DMS153 treated with DMSO at 0.1 percent for 48 hours (cell line): Measurements from ENCODE around the gene LMX1B.

Experiments used
- DNase-seq: peaks from one replicate; lab custom pipeline; 2025; ENCODE audit not compliant: unreplicated experiment; lab: John Stamatoyannopoulos, UW

LMX1B gene

GRCh38 chr9:126693428-126693944 lies 79.8 kb downstream of the LMX1B start:
- no peak for DNase-seq

- no peak for DNase-seq
These were observed 80.7 kb downstream of the LMX1B start for GRCh38 chr9:126694206-126695081.

DNA sequence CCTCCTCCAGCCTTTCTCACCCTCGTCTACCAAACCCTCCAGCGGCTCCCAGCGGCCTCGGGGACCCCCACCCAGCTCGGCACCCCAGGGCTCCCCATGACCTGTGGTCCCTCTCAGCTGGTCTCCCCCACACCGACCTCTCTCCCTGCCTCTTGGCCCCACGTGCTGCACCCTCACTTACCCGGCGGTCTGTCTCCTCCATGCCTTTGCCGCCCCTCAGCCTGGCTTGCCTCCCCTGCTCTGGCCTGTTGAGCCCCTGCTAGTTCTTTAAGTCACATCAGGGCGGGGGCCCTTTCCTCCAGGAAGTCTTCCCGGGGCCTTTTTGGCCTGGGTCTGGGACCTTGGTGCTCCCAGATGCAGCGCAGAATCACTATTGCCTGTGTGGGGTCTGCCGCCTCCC lies 81.5 kb downstream of the LMX1B start:
- DNase-seq, result no peak

- DNase-seq, result no peak
These were observed 82.1 kb downstream of the LMX1B start for GRCh38 chr9:126695701-126696400.

DNA sequence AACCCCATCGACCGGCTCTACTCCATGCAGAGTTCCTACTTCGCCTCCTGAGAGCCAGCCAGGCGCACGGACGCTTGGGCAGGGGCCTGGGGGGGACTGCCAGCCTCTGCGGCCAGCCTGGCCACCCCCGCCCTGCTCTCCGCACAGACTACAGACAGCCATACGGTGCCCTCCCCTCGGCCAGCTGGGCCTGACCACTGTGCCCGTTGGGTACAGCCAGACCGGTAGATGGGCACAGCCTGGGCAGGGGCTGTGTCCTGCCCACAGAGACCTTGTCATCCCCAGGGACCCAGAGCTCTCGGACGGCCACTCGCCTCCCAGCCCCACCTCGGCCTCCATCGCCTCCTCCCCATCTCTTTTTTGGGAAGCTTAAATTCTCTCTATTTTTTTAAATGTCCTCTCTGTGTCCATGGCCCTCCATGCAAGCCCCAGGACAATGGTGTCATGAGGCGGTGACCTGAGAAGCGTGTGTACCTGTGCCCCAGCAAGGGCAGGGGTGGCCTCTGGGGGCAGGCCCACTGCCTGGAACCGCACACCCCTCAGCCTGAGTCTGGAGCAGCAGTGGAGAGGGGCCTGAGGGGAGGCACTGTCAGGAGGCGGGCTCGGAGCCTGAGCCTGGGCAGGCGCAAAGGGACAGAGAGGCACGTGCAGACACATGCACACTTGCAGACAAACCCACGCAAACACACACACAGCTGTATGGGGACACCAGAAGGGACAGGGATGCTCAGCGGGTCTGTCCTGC lies 82.8 kb downstream of the LMX1B start:
- no peak for DNase-seq

DNA sequence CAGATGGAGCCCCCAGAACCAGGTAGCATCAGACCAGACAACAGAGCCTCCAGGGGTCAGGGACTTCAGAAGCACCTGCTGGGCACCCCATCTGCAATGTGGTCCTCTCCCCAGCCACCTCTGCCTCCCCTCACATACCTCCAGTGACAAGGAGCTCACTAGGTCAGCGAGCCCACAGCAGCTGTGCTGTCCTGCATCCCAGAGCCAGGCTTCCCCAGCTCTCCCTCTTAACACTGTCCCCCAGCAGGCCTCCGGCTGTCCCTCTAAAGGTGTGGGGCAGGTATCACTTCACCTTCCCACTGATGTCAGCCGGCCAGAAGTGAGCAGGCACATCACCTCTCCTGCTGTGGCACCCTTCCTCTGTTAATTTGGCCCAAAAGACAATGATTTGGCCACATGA lies 83.6 kb downstream of the LMX1B start:
- no peak for DNase-seq

DNA sequence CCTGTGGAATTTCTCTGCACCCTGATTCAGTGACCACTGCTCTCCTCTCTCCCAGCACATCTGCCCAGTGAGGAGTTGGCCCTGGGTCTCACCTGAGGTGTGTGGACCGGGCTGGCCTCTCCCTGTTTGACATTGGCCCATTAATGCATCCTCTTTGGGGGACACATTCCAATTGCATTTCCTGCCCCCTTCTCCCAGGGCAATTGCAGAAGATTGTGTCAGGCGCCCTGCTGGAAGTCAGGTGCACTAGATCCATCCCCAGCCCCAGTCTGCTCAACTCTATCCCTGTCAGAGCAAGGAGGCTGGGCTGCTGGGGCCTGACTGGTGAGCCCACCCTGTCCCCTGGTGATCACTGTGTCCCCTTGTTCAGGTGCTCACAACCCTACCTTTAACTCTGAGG lies 84.5 kb downstream of the LMX1B start:
- no peak for DNase-seq

DNA sequence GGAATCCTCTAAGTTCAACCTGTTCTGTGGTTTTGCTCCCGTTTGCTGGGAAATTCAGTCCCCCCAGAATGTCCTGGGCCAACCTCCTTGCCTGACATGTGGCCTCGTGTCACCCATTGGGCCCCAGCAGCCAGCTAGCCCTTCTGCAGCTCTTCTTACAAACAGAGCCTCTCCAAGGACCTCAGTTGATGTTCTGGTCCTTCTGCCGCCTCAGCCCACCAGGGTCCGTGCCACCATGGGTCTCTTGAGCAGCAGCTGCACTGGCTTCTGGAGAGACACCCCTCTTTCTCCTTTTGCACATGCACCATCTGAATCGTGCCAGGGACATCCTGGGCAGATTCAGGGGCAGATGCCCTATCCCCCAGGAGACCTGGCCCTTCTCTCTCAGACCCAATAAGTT lies 85.0 kb downstream of the LMX1B start:
- no peak for DNase-seq

- DNase-seq, result no peak
These were observed 85.7 kb downstream of the LMX1B start for GRCh38 chr9:126699401-126699881.

DNA sequence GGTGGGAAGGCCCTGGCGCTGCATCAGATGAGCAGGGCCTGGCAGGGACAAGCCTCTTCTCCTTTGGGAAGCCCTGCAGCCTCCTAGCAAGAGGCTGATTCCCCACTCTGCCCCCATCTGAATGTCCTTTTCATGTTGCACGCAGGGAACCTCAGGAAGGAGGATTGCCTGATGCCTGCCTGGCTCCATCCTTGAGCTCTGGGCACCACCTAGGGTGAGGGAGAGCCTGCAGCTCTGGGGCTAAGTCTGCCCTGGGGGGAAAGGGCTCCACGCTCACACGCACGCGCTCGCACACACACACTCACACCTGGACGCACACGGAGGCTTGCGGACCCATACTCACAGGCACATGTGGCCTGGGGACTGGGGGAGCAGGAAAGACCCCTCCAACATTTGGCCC lies 86.6 kb downstream of the LMX1B start:
- no peak for DNase-seq

DNA sequence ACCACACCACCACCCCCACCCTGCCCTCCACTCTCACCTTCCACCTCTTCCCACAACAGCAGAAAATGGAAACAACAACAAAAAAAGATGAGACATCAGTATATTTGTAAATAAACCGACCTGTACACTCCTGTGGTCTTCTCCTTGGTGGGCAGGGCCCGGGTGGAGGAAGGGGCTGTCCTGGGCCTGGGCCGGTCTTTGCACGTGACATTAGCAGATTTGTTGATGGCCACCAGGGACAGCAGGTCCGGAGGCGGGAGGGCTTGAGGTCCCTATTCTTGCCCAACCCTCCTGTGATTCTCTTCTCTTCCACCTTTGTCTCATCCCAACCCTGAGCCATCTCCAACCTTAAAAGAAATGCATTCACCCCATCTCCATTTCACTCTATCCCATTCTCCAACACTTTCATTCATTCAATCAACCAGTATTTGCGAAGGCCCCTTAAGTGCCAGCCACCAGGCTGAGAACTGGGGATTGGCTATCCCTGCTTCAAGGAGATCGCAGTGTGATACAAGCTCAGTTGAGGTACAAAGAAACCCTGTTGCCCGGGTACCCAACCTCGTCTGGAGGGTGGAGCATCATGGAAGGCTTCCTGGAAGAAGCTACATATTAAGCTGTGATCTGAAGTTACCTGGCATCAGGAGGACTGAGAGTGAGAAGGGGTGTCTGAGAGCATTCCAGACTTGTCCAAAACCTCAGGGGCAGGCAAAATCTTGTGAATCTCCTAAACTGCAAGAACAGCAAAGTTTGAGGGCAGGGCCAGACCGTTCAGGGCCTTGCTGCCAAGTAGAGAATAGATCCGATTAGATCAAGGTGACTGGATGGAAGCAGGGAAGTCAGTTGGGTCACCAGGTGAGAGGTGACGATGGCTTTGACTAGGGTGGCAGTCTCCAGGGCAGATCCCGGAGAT lies 87.4 kb downstream of the LMX1B start:
- DNase-seq, result no peak

DNA sequence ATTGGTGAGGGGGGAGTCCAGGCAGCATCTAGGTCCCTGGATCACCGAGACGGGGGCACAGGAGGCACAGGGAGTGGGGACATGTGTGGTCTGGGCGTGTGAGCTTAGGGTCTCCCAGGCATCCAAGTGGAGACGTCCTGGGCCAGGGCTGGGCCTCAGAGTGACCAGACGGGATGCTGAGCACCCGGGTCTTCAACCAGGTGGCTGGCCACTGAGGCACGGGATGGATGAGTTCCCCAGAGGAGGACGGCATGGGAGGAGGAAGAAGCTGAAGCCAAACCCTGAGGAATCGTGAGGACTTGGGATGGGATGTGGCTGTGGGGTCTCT lies 88.0 kb downstream of the LMX1B start:
- no peak for DNase-seq

DNA sequence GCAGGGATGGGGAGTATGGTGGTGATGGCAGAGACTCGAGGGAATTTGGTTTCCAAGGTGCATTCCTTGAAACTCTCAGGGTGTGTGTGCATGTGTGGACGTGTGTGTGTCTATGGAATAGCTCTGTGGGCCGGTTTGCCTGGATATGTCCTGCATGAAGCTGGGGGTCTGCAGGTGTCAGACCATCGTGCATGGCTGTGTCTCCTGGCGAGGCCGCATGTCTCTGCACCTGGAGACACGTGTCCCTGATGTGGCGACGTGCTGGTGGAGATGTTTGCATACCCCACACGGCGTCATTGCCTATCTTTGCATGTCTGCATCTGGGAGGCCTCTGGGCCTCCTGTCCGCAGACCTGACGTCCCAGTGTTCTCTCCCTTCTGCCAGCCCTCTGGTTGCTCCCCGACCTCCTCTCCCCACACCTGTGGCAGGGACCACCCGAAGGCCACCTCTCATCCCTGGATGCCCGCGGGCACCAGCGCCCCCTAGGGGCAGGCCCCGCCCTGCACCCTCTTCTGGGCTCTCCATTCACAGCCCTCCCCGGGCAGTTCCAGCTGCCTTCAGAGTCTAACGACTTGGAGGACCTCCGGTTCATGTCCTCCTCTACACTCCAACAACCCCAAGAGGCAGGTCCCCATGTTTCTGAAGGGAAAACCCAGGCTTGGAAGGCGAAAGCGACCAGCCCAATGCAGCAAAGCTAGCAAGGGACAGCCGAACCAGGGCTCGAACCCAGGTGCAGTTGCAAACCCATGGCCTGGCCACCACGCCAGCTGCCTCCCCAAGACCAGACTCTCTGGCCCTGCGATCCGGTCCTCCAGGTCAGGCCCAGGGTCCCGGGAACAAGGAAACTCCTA lies 88.6 kb downstream of the LMX1B start:
- DNase-seq, result no peak

GRCh38 chr9:126703002-126703865 lies 89.5 kb downstream of the LMX1B start:
- no peak for DNase-seq

- DNase-seq, result no peak
These were observed 90.1 kb downstream of the LMX1B start for GRCh38 chr9:126703866-126704156.

DNA sequence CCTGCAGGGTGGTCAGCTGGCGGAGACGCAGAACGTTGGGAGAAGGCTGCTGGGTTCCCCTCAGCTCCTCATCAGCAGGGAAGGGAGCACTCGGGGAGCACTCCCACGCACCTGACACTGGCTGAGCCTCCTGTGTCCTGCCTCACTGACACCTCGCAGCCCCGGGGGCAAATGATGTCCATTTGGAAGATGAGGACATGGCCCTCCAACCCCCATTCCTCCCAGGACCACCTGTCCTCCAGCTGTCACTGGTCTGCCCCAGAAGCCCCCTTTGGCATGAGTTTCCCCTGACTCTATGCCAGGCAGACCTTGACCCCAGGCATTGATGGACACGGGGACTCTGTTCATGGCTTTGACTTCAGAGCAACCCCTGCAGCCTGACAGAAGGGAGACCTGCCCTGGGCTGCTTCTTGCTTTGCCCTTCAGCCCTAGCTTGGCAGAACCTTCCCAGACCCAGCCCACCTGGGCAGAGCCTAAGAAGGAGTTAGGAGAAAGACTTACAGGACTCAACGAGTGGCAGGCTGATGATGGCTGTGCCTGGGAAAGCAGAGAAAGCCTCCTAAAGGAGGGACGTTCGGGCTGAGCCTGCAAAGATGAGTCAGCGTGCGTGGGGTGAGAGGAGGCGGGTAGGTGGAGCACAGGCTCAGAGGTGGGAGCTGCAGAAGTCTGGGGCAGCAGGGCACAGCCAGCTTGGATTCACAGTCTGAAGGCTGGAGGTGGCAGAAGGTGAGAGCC lies 90.6 kb downstream of the LMX1B start:
- DNase-seq, result no peak

- DNase-seq, result peak; percentile 51
These were observed 91.4 kb downstream of the LMX1B start for GRCh38 chr9:126704892-126705766.
